Calu3 (cell line): ENCODE results near the gene TCF23. TPM values are rescaled to one million over a fixed set of nuclear protein-coding genes. Genes with fewer than 3 reads are reported as not detected.

ENCODE experiments used
- BruUV-seq: library from RNA; stranded (reverse); fragments of 400-500 nt; replicated peaks from 2 replicates; lab custom pipeline; 2021; lab: Mats Ljungman, UMichigan
- CTCF ChIA-PET: fragments of 300-600 bp; sonication (Branson Sonifier 250); formaldehyde crosslinking; loops from one replicate; lab custom pipeline; 2022; ENCODE audit warnings: antibody characterized with exemption; lab: Charles Lee
- DNase-seq: peaks from one replicate; pipeline ENCODE4 v3.0.0; 2022
- H3K27ac Mint-ChIP-seq: one replicate; pipeline ENCODE4 v1.8.0; 2022; ENCODE audit warnings: mixed read lengths; ENCODE audit not compliant: unreplicated experiment
- H3K27me3 Mint-ChIP-seq: one replicate; pipeline ENCODE4 v1.8.0; 2022; ENCODE audit warnings: mixed read lengths; ENCODE audit not compliant: unreplicated experiment
- H3K36me3 Mint-ChIP-seq: one replicate; pipeline ENCODE4 v1.8.0; 2022; ENCODE audit warnings: mild to moderate bottlenecking, moderate library complexity, mixed read lengths; ENCODE audit not compliant: insufficient read depth, unreplicated experiment
- H3K4me1 Mint-ChIP-seq: one replicate; pipeline ENCODE4 v1.8.0; 2022; ENCODE audit warnings: mild to moderate bottlenecking, low read depth, mixed read lengths; ENCODE audit not compliant: unreplicated experiment
- H3K4me3 Mint-ChIP-seq: one replicate; pipeline ENCODE4 v1.8.0; 2022; ENCODE audit warnings: mild to moderate bottlenecking, low read depth, moderate library complexity, mixed read lengths; ENCODE audit not compliant: unreplicated experiment
- H3K9me3 Mint-ChIP-seq: one replicate; pipeline ENCODE4 v1.8.0; 2022; ENCODE audit warnings: low read depth, mixed read lengths; ENCODE audit not compliant: unreplicated experiment
- CTCF ChIP-seq: fragments of 200-600 bp; IDR thresholded peaks from one replicate; pipeline ENCODE4 v1.8.0; 2022; ENCODE audit warnings: antibody characterized with exemption; ENCODE audit not compliant: unreplicated experiment
- intact Hi-C: fragments of 100-400 bp; cut with micrococcal nuclease; formaldehyde crosslinking; loops from one replicate; pipeline ENCODE4 v1.10.0; 2022; ENCODE audit not compliant: unreplicated experiment
- total RNA-seq: library from RNA; stranded (reverse); gene quantifications from 2 replicates; pipeline ENCODE4 v1.2.3, GENCODE V29; 2022

Gene TCF23
- total RNA-seq, 1 experiment from 2014 or later, result not detected

- H3K4me1 Mint-ChIP-seq, result peaks cover 9% of the 10 kb centered on the region
- no peak for TF ChIP-seq CTCF
- peaks cover 26% of the 10 kb centered on the region for H3K36me3 Mint-ChIP-seq
- H3K27ac Mint-ChIP-seq, result no peak overlapping the region
- no TSS peak for BruUV-seq
- DNase-seq, result no peak
- peaks cover 35% of the 10 kb centered on the region for H3K27me3 Mint-ChIP-seq
- H3K9me3 Mint-ChIP-seq, result no peaks in the 10 kb centered on the region
- intact Hi-C loops, result no loop called here
- H3K4me3 Mint-ChIP-seq, result no peak overlapping the region
- CTCF ChIA-PET, result no interaction called here
Measured at GRCh38 chr2:27136751-27137150, 12.1 kb upstream of the TCF23 start.

DNA sequence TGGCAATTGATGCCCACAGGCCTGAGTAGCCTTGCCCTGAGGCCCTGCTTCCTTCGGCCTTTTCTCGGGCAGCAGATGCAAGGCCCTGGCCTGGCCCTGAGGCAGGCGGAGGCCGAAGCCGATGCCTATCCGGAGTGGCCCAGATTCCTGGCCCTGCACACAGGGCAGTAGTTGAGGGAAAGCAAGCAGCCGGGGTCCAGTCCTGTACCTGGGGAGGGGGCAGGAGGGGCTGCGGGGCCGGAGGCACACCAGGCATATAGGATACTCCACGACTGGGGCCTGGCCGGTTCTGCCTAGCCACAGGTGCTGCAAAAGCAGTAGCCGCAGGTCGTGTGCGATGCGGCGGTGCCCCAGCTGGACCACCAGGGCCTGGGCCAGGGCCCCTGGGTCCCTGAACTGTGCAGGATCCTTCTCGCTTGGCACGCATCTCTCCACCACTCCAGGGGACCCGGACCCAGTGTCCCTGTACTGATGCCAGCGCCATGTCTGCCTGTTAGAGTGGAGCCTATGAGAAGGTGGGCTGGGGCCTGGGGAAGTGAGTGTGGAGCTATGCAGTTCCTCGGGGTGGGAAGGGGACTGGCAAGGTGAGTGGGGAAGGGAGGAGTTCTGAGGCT is 11.4 kb upstream of the TCF23 start:
- intact Hi-C loops, result no loop called here
- no TSS peak for BruUV-seq
- peaks cover 9% of the 10 kb centered on the region for H3K4me1 Mint-ChIP-seq
- CTCF ChIA-PET, result interaction anchor here (0.6 kb wide), 1 partner anchor 14 kb away, joined by 3 read pairs; no protein-coding TSS in a partner anchor
- DNase-seq, result no peak
- H3K27ac Mint-ChIP-seq, result no peak overlapping the region
- no peak for TF ChIP-seq CTCF
- no peak overlapping the region for H3K4me3 Mint-ChIP-seq
- H3K36me3 Mint-ChIP-seq, result peaks cover 26% of the 10 kb centered on the region
- H3K9me3 Mint-ChIP-seq, result no peaks in the 10 kb centered on the region
- peaks cover 35% of the 10 kb centered on the region for H3K27me3 Mint-ChIP-seq

- CTCF ChIA-PET, result no interaction called here
- Mint-ChIP-seq H3K4me3 (no peak overlapping the region), H3K27me3 (peaks cover 42% of the 10 kb centered on the region), H3K4me1 (peaks cover 5% of the 10 kb centered on the region), H3K9me3 (no peaks in the 10 kb centered on the region), H3K27ac (no peak overlapping the region), H3K36me3 (peaks cover 26% of the 10 kb centered on the region)
- no peak for DNase-seq
- no TSS peak for BruUV-seq
- no peak for TF ChIP-seq CTCF
- intact Hi-C loops, result no loop called here
Measured at GRCh38 chr2:27138111-27138510, 10.7 kb upstream of the TCF23 start.

- no TSS peak for BruUV-seq
Measured at GRCh38 chr2:27139310-27139709, 9.5 kb upstream of the TCF23 start, which contains the start of gene PRR30. Gene PRR30 (minus strand): TSS chr2:27139410. CDS start chr2:27138329, 1,081 bp downstream.

More at GRCh38 chr2:27139310-27139709, 9.5 kb upstream of the TCF23 start, which contains the start of gene PRR30:
- no peaks in the 10 kb centered on the region for H3K9me3 Mint-ChIP-seq
- intact Hi-C loops, result no loop called here
- H3K36me3 Mint-ChIP-seq, result peaks cover 15% of the 10 kb centered on the region
- CTCF ChIA-PET, result no interaction called here
- H3K4me3 Mint-ChIP-seq, result no peak within 1 kb of the TSS
- no peak for TF ChIP-seq CTCF
- no peak for DNase-seq
- H3K4me1 Mint-ChIP-seq, result no peaks in the 10 kb centered on the region
- peaks cover 54% of the 10 kb centered on the region for H3K27me3 Mint-ChIP-seq
- H3K27ac Mint-ChIP-seq, result no peak within 1 kb of the TSS
